GM10248 (cell line): ENCODE results near the gene PNMA1.

Experiments
- CTCF ChIA-PET: fragments of 300-600 bp; sonication (Branson Sonifier 250); formaldehyde crosslinking; extraction: SDS; loops from one replicate; lab custom pipeline; 2021; ENCODE audit warnings: antibody characterized with exemption; lab: Yijun Ruan, JAX
- POLR2A ChIA-PET: fragments of 350-650 bp; sonication (Branson Sonifier 250); formaldehyde crosslinking; extraction: SDS; loops from one replicate; lab custom pipeline; 2020; ENCODE audit warnings: antibody characterized with exemption; lab: Yijun Ruan, JAX
- DNase-seq: peaks from one replicate; pipeline ENCODE4 v3.0.0; 2012; ENCODE audit errors: extremely low spot score
- CTCF ChIP-seq: IDR thresholded peaks from 2 replicates; pipeline ENCODE4 v1.5.1; 2012; ENCODE audit warnings: mild to moderate bottlenecking, low read depth; ENCODE audit errors: extremely low read depth, missing control alignments, control extremely low read depth

The PNMA1 gene

GRCh38 chr14:73728717-73729330 lies 14.6 kb upstream of the PNMA1 start:
- ChIA-PET POLR2A (interaction anchor here (0.6 to 0.9 kb wide), 2 partner anchors 8 to 31 kb away, joined by 3 to 8 read pairs; a partner anchor contains a TSS), CTCF (interaction anchor here (0.6 to 9.3 kb wide), 53 partner anchors 8 to 319 kb away, joined by 3 to 135 read pairs (median 4); partner anchors contain the start of genes PNMA1, PTGR2 and ZNF410)
- peak; percentile 85 for DNase-seq
- peak; percentile 70 for TF ChIP-seq CTCF

- TF ChIP-seq CTCF = no peak
- no peak for DNase-seq
- CTCF ChIA-PET = interaction anchor here (0.8 to 9.3 kb wide), 16 partner anchors 7 to 169 kb away, joined by 3 to 135 read pairs (median 6); partner anchors contain the start of gene PTGR2
- POLR2A ChIA-PET = no interaction called here
These were observed 13.0 kb upstream of the PNMA1 start for GRCh38 chr14:73727166-73727565.

- POLR2A ChIA-PET = no interaction called here
- no peak for TF ChIP-seq CTCF
- DNase-seq = no peak
- CTCF ChIA-PET = interaction anchor here (1.5 to 9.3 kb wide), 3 partner anchors 9 to 99 kb away, joined by 3 to 135 read pairs (median 25); no protein-coding TSS in a partner anchor
These were observed 12.1 kb upstream of the PNMA1 start for GRCh38 chr14:73726025-73726961.

GRCh38 chr14:73725116-73726024 lies 11.2 kb upstream of the PNMA1 start:
- DNase-seq = no peak
- no peak for TF ChIP-seq CTCF
- ChIA-PET CTCF (interaction anchor here (1.5 to 9.3 kb wide), 2 partner anchors 26 to 100 kb away, joined by 3 to 135 read pairs; no protein-coding TSS in a partner anchor), POLR2A (interaction anchor here (0.6 kb wide), 1 partner anchor 72 kb away, joined by 5 read pairs; no protein-coding TSS in a partner anchor)

GRCh38 chr14:73724696-73725095 lies 10.5 kb upstream of the PNMA1 start:
- POLR2A ChIA-PET = no interaction called here
- no peak for DNase-seq
- TF ChIP-seq CTCF = no peak
- CTCF ChIA-PET = interaction anchor here (9.3 kb wide), 1 partner anchor 101 kb away, joined by 135 read pairs; no protein-coding TSS in a partner anchor
